ENCODE measurements around the gene ZNF507. TPM values are rescaled to one million over a fixed set of nuclear protein-coding genes. Genes with fewer than 3 reads are reported as not detected.

Gene ZNF507
- total RNA-seq, 1 experiment from 2014 or later: 26.5 TPM

DNA sequence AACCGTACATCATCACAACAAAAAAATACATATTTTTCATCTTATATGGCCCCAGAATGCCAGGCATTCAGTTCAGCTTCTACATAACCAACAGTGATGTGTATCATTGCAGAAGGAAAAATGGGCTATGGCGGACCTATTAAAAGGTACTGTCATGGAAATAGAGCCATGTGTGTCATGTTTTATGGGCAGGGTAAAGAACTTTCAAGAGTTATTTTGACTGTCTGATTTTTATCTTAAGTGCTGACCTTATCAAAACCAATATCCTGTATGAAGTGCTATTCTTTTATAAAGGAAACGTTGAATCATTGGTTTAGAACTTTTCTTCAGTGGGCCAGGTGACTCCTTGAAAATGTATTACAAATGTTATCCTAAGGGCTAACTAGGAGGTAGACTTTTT, 9.9 kb downstream of the ZNF507 start:
- TF ChIP-seq, protein P1, sequence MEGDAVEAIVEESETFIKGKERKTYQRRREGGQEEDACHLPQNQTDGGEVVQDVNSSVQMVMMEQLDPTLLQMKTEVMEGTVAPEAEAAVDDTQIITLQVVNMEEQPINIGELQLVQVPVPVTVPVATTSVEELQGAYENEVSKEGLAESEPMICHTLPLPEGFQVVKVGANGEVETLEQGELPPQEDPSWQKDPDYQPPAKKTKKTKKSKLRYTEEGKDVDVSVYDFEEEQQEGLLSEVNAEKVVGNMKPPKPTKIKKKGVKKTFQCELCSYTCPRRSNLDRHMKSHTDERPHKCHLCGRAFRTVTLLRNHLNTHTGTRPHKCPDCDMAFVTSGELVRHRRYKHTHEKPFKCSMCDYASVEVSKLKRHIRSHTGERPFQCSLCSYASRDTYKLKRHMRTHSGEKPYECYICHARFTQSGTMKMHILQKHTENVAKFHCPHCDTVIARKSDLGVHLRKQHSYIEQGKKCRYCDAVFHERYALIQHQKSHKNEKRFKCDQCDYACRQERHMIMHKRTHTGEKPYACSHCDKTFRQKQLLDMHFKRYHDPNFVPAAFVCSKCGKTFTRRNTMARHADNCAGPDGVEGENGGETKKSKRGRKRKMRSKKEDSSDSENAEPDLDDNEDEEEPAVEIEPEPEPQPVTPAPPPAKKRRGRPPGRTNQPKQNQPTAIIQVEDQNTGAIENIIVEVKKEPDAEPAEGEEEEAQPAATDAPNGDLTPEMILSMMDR (conservative IDR thresholded peaks at IDR 0.05): no peak
- no peak for TF ChIP-seq EZH2 (IDR thresholded peaks at IDR 0.05; ENCODE audit: low read depth)
- intact Hi-C loops (cut with micrococcal nuclease; ENCODE audit: unreplicated experiment): no loop called here
- peaks cover 7% of the 10 kb centered on the region for H4K20me1 ChIP-seq (ENCODE audit: insufficient read depth)
- no peaks in the 10 kb centered on the region for H3K27me3 ChIP-seq (ENCODE audit: insufficient read depth, low read depth)
- CTCF ChIA-PET: no interaction called here
- no peaks in the 10 kb centered on the region for H3K9me2 ChIP-seq (ENCODE audit: insufficient read depth)
- POLR2A ChIA-PET (ENCODE audit: unreplicated experiment): no interaction called here
- peaks cover 48% of the 10 kb centered on the region for H3K36me3 ChIP-seq (ENCODE audit: low read depth)
- peaks cover 9% of the 10 kb centered on the region for H3F3A ChIP-seq (ENCODE audit: insufficient read depth, low read depth)
- H3K4me3 ChIP-seq: no peak overlapping the region
- no peak overlapping the region for H3K4me2 ChIP-seq
- peaks cover 42% of the 10 kb centered on the region for H3K79me2 ChIP-seq (ENCODE audit: low read depth)
- DNase-seq: no peak
- no peak overlapping the region for H3K27ac ChIP-seq
- no peaks in the 10 kb centered on the region for H3K9me3 ChIP-seq (ENCODE audit: insufficient read depth, low read depth)
- BruUV-seq (replicated peaks): no TSS peak
- no peak overlapping the region for H2AFZ ChIP-seq
- peaks cover 24% of the 10 kb centered on the region for H3K4me1 ChIP-seq (replicated peaks; ENCODE audit: insufficient read depth)

DNA sequence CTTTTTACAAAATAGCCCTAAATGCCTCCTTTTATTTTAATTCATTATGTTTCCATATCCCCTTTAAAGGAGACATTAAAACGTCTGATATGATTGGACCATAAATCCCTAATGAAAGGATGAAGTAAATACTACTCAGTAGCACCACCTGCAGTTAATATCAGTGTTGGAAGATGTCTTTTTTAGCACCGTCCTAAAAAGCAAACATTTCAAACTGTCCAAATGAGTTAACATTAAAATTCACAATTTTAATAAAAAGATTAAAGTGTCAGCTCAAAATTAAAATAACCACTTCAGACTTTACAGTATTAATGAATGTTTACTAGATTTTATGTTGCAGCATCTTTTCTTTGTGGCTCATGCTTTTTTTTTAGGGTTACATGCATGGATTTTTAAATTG, 12.3 kb downstream of the ZNF507 start:
- no peaks in the 10 kb centered on the region for H3K27me3 ChIP-seq (ENCODE audit: insufficient read depth, low read depth)
- ChIA-PET CTCF (interaction anchor here (0.6 kb wide), 1 partner anchor 28 kb away, joined by 18 read pairs; no protein-coding TSS in a partner anchor), POLR2A (ENCODE audit: unreplicated experiment) (no interaction called here)
- peaks cover 34% of the 10 kb centered on the region for H3K36me3 ChIP-seq (ENCODE audit: low read depth)
- H3K27ac ChIP-seq: no peak overlapping the region
- peaks cover 28% of the 10 kb centered on the region for H3K79me2 ChIP-seq (ENCODE audit: low read depth)
- H2AFZ ChIP-seq: no peak overlapping the region
- H3F3A ChIP-seq (ENCODE audit: insufficient read depth, low read depth): peaks cover 9% of the 10 kb centered on the region; the same call in 1 of the 2 replicates
- peaks cover 12% of the 10 kb centered on the region for H3K4me1 ChIP-seq (replicated peaks; ENCODE audit: insufficient read depth)
- H3K9me3 ChIP-seq (ENCODE audit: insufficient read depth, low read depth): no peaks in the 10 kb centered on the region
- TF ChIP-seq, protein P1 (conservative IDR thresholded peaks at IDR 0.05): peak; percentile 45; the same call in 1 of the 2 replicates
- TF ChIP-seq EZH2 (IDR thresholded peaks at IDR 0.05; ENCODE audit: low read depth): no peak
- DNase-seq: no peak
- no TSS peak for BruUV-seq (replicated peaks)
- H4K20me1 ChIP-seq (ENCODE audit: insufficient read depth): peaks cover 13% of the 10 kb centered on the region
- no peaks in the 10 kb centered on the region for H3K9me2 ChIP-seq (ENCODE audit: insufficient read depth)
- intact Hi-C loops (cut with micrococcal nuclease; ENCODE audit: unreplicated experiment): no loop called here
- H3K4me2 ChIP-seq: no peak overlapping the region
- no peak overlapping the region for H3K4me3 ChIP-seq

DNA sequence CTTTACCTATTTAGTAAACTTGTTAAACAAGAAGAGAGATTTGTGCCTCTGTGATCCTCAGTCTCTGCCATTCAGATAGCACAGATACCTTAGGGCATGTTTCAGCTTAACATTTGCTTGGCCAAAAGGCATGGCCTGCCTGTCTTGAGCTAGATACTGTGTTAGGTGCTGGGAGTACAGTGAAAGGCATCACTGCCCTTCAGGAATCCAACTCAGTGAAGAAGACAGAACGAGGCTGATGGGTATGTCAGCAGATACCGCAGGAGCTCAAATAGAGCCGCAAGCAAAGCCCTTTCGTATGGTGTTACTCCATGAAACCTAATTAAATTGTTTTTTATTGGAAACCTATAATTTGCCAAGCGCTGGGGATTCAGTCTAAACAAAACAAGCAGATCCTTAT, 12.9 kb downstream of the ZNF507 start:
- no peak overlapping the region for H2AFZ ChIP-seq
- H4K20me1 ChIP-seq (ENCODE audit: insufficient read depth): peaks cover 16% of the 10 kb centered on the region
- no peaks in the 10 kb centered on the region for H3K9me2 ChIP-seq (ENCODE audit: insufficient read depth)
- ChIA-PET POLR2A (ENCODE audit: unreplicated experiment) (interaction anchor here (0.6 kb wide), 1 partner anchor 671 kb away, joined by 4 read pairs; no protein-coding TSS in a partner anchor), CTCF (no interaction called here)
- intact Hi-C loops (cut with micrococcal nuclease; ENCODE audit: unreplicated experiment): no loop called here
- H3K4me3 ChIP-seq: no peak overlapping the region
- H3K9me3 ChIP-seq (ENCODE audit: insufficient read depth, low read depth): no peaks in the 10 kb centered on the region
- no TSS peak for BruUV-seq (replicated peaks)
- peaks cover 22% of the 10 kb centered on the region for H3K79me2 ChIP-seq (ENCODE audit: low read depth)
- TF ChIP-seq EZH2 (IDR thresholded peaks at IDR 0.05; ENCODE audit: low read depth): no peak
- TF ChIP-seq, protein P1 (conservative IDR thresholded peaks at IDR 0.05): no peak
- H3K4me1 ChIP-seq (replicated peaks; ENCODE audit: insufficient read depth): peaks cover 16% of the 10 kb centered on the region
- DNase-seq: no peak
- peaks cover 13% of the 10 kb centered on the region; the same call in 1 of the 2 replicates for H3F3A ChIP-seq (ENCODE audit: insufficient read depth, low read depth)
- H3K27ac ChIP-seq: no peak overlapping the region
- H3K4me2 ChIP-seq: no peak overlapping the region
- H3K27me3 ChIP-seq (ENCODE audit: insufficient read depth, low read depth): no peaks in the 10 kb centered on the region
- H3K36me3 ChIP-seq (ENCODE audit: low read depth): peaks cover 28% of the 10 kb centered on the region
